IgD-negative memory B cell (primary cell): ENCODE data around the gene ANAPC2. TPM values are rescaled to one million over a fixed set of nuclear protein-coding genes. Genes with fewer than 3 reads are reported as not detected.

Experiments
- H3K27ac Mint-ChIP-seq, 3 donors: one replicate each; pipeline ENCODE4 v1.8.0; 2020 to 2022; ENCODE audit warnings: mild to moderate bottlenecking in 3 of 3, mixed read lengths in 3 of 3, moderate library complexity in 1 of 3
- H3K27me3 Mint-ChIP-seq: one replicate; pipeline ENCODE4 v1.8.0; 2021; ENCODE audit warnings: mixed read lengths
- H3K36me3 Mint-ChIP-seq: one replicate; pipeline ENCODE4 v1.8.0; 2020; ENCODE audit warnings: mild to moderate bottlenecking, mixed read lengths
- H3K4me1 Mint-ChIP-seq, 3 donors: one replicate each; pipeline ENCODE4 v1.8.0; 2020 to 2022; ENCODE audit warnings: mixed read lengths in 3 of 3, mild to moderate bottlenecking in 1 of 3
- H3K4me3 Mint-ChIP-seq, 4 donors: one replicate each; pipeline ENCODE4 v1.8.0; 2020 to 2022; ENCODE audit warnings: mild to moderate bottlenecking in 4 of 4, mixed read lengths in 4 of 4, moderate library complexity in 3 of 4
- H3K9me3 Mint-ChIP-seq, 3 donors: one replicate each; pipeline ENCODE4 v1.8.0; 2020 to 2021; ENCODE audit warnings: mixed read lengths in 3 of 3, mild to moderate bottlenecking in 1 of 3
- polyA plus RNA-seq: library from polyadenylated mRNA; unstranded; fragments of 300-500 nt; fragmentation: Illumina TruSeq; gene quantifications from one replicate; pipeline ENCODE4 v1.2.3, GENCODE V29; 2021

ANAPC2 gene
- 6.2 TPM for polyA plus RNA-seq

GRCh38 chr9:137188490-137189296 is at the start of gene ANAPC2, which contains the start of gene SSNA1:
TSS of gene ANAPC2 (minus strand) at chr9:137188560. CDS start at chr9:137188532, 28 bp downstream.
TSS of gene SSNA1 (plus strand) at chr9:137188676. CDS start at chr9:137188727, 51 bp downstream.
- H3K27ac Mint-ChIP-seq, result peak within 1 kb of the TSS; percentile 85 to 97 (median 93)
- no peaks in the 10 kb centered on the region for H3K9me3 Mint-ChIP-seq
- no peaks in the 10 kb centered on the region for H3K27me3 Mint-ChIP-seq
- peak within 1 kb of the TSS; percentile 85 to 97 (median 95) for H3K4me3 Mint-ChIP-seq
- H3K36me3 Mint-ChIP-seq, result peaks cover under 1% of the 10 kb centered on the region
- peaks cover 4 to 27% (median 14%) of the 10 kb centered on the region in 3 donors for H3K4me1 Mint-ChIP-seq

- H3K36me3 Mint-ChIP-seq, result no peaks in the 10 kb centered on the region
- peak overlapping the region in 1 of 4 donors; percentile 37 for H3K4me3 Mint-ChIP-seq
- H3K4me1 Mint-ChIP-seq, result peaks cover 11 to 15% (median 15%) of the 10 kb centered on the region in 3 donors
- H3K9me3 Mint-ChIP-seq, result no peaks in the 10 kb centered on the region
- peak overlapping the region in 1 of 3 donors; percentile 73 for H3K27ac Mint-ChIP-seq
- no peaks in the 10 kb centered on the region for H3K27me3 Mint-ChIP-seq
Measured at GRCh38 chr9:137236936-137237421, 48.6 kb upstream of the ANAPC2 start.

- Mint-ChIP-seq H3K27ac (peak overlapping the region in 1 of 3 donors; percentile 73), H3K27me3 (no peaks in the 10 kb centered on the region), H3K36me3 (no peaks in the 10 kb centered on the region), H3K4me3 (peak overlapping the region in 3 of 4 donors; percentile 37 to 60 (median 43)), H3K4me1 (peaks cover 11 to 15% (median 15%) of the 10 kb centered on the region in 3 donors), H3K9me3 (no peaks in the 10 kb centered on the region)
Measured at GRCh38 chr9:137236238-137236935, 48.0 kb upstream of the ANAPC2 start.

- Mint-ChIP-seq H3K27ac (peak overlapping the region in 1 of 3 donors; percentile 73), H3K4me3 (peak overlapping the region in 2 of 4 donors; percentile 38 to 92), H3K4me1 (peaks cover 6 to 15% (median 15%) of the 10 kb centered on the region in 3 donors), H3K36me3 (no peaks in the 10 kb centered on the region), H3K9me3 (no peaks in the 10 kb centered on the region), H3K27me3 (no peaks in the 10 kb centered on the region)
Measured at GRCh38 chr9:137235424-137236237, 47.3 kb upstream of the ANAPC2 start.

GRCh38 chr9:137234758-137235423 is 46.5 kb upstream of the ANAPC2 start:
- Mint-ChIP-seq H3K27ac (peak overlapping the region in 1 of 3 donors; percentile 13), H3K27me3 (no peaks in the 10 kb centered on the region), H3K4me3 (peak overlapping the region; percentile 36 to 92 (median 57)), H3K9me3 (no peaks in the 10 kb centered on the region), H3K4me1 (peaks cover 6 to 15% (median 15%) of the 10 kb centered on the region in 3 donors), H3K36me3 (no peaks in the 10 kb centered on the region)

- no peak overlapping the region for H3K27ac Mint-ChIP-seq
- H3K4me3 Mint-ChIP-seq, result peak overlapping the region in 1 of 4 donors; percentile 52
- H3K36me3 Mint-ChIP-seq, result no peaks in the 10 kb centered on the region
- H3K9me3 Mint-ChIP-seq, result no peaks in the 10 kb centered on the region
- H3K4me1 Mint-ChIP-seq, result peaks cover 6 to 15% (median 13%) of the 10 kb centered on the region in 3 donors
- H3K27me3 Mint-ChIP-seq, result peaks cover 3% of the 10 kb centered on the region
Measured at GRCh38 chr9:137234055-137234697, 45.8 kb upstream of the ANAPC2 start.

GRCh38 chr9:137233143-137233980 is 45.0 kb upstream of the ANAPC2 start:
- Mint-ChIP-seq H3K4me3 (no peak overlapping the region), H3K4me1 (peaks cover 6 to 13% (median 10%) of the 10 kb centered on the region in 3 donors), H3K27ac (no peak overlapping the region), H3K27me3 (peaks cover 3% of the 10 kb centered on the region), H3K36me3 (no peaks in the 10 kb centered on the region), H3K9me3 (no peaks in the 10 kb centered on the region)

GRCh38 chr9:137232510-137232909 is 44.1 kb upstream of the ANAPC2 start:
- H3K36me3 Mint-ChIP-seq, result no peaks in the 10 kb centered on the region
- no peak overlapping the region for H3K27ac Mint-ChIP-seq
- no peaks in the 10 kb centered on the region for H3K9me3 Mint-ChIP-seq
- H3K4me3 Mint-ChIP-seq, result no peak overlapping the region
- H3K4me1 Mint-ChIP-seq, result peaks cover 6 to 11% (median 11%) of the 10 kb centered on the region in 3 donors
- H3K27me3 Mint-ChIP-seq, result peaks cover 5% of the 10 kb centered on the region

- H3K27ac Mint-ChIP-seq, result no peak overlapping the region
- H3K36me3 Mint-ChIP-seq, result no peaks in the 10 kb centered on the region
- H3K9me3 Mint-ChIP-seq, result no peaks in the 10 kb centered on the region
- H3K27me3 Mint-ChIP-seq, result peaks cover 6% of the 10 kb centered on the region
- H3K4me1 Mint-ChIP-seq, result peaks cover 6 to 11% (median 11%) of the 10 kb centered on the region in 3 donors
- no peak overlapping the region for H3K4me3 Mint-ChIP-seq
Measured at GRCh38 chr9:137232101-137232500, 43.7 kb upstream of the ANAPC2 start.

- Mint-ChIP-seq H3K4me3 (no peak overlapping the region), H3K27ac (no peak overlapping the region), H3K36me3 (no peaks in the 10 kb centered on the region), H3K4me1 (peaks cover 6 to 11% (median 10%) of the 10 kb centered on the region in 3 donors), H3K27me3 (peaks cover 6% of the 10 kb centered on the region), H3K9me3 (no peaks in the 10 kb centered on the region)
Measured at GRCh38 chr9:137231372-137232039, 43.1 kb upstream of the ANAPC2 start.

GRCh38 chr9:137230705-137231371 is 42.5 kb upstream of the ANAPC2 start, which contains the start of gene SLC34A3:
TSS of gene SLC34A3 (plus strand) at chr9:137230901. CDS start at chr9:137231703, 802 bp downstream.
- Mint-ChIP-seq H3K36me3 (no peaks in the 10 kb centered on the region), H3K4me1 (peaks cover 6 to 11% (median 10%) of the 10 kb centered on the region in 3 donors), H3K4me3 (no peak within 1 kb of the TSS), H3K9me3 (no peaks in the 10 kb centered on the region), H3K27me3 (peaks cover 6% of the 10 kb centered on the region), H3K27ac (no peak within 1 kb of the TSS)
